ENCODE measurements around the gene TMEM169. TPM values are rescaled to one million over a fixed set of nuclear protein-coding genes. Genes with fewer than 3 reads are reported as not detected.

The TMEM169 gene
- total RNA-seq, 2 donors from 2014 or later, result 0.15 to 0.21 TPM

- H3K27ac ChIP-seq, result no peak overlapping the region
- H3K4me1 ChIP-seq, result no peaks in the 10 kb centered on the region
Observed at GRCh38 chr2:216113572-216113971, 31.9 kb downstream of the TMEM169 start.

GRCh38 chr2:216114382-216114713 lies 32.6 kb downstream of the TMEM169 start:
- Histone ChIP-seq H3K4me3 (no peak overlapping the region), H3K27ac (no peak overlapping the region), H3K9me3 (no peaks in the 10 kb centered on the region), H3K36me3 (no peaks in the 10 kb centered on the region), H3K9ac (ENCODE audit: low read depth in 2 of 2, low read length in 2 of 2) (no peak overlapping the region), H3K4me1 (no peaks in the 10 kb centered on the region), H3K27me3 (no peaks in the 10 kb centered on the region)
- no peak for DNase-seq
- intact Hi-C loops (cut with DNase I), result loop anchor here (5.0 kb wide), 1 partner anchor 82 kb away; no protein-coding TSS in a partner anchor
- TF ChIP-seq CTCF (IDR thresholded peaks at IDR 0.05), result no peak

More at GRCh38 chr2:216113572-216113971, 31.9 kb downstream of the TMEM169 start:
- Histone ChIP-seq H3K9ac (ENCODE audit: low read depth in 2 of 2, low read length in 2 of 2) (no peak overlapping the region), H3K27me3 (no peaks in the 10 kb centered on the region), H3K36me3 (no peaks in the 10 kb centered on the region), H3K4me3 (no peak overlapping the region), H3K9me3 (no peaks in the 10 kb centered on the region)
- intact Hi-C loops (cut with DNase I), result loop anchor here (5.0 kb wide), 1 partner anchor 81 kb away; no protein-coding TSS in a partner anchor
- no peak for DNase-seq
- no peak for TF ChIP-seq CTCF (IDR thresholded peaks at IDR 0.05)

- peak overlapping the region in 1 of 2 donors; percentile 68 for H3K9ac ChIP-seq (ENCODE audit: low read depth in 2 of 2, low read length in 2 of 2)
- peak; percentile 99 for DNase-seq
- H3K9me3 ChIP-seq, result no peaks in the 10 kb centered on the region
- H3K27me3 ChIP-seq, result no peaks in the 10 kb centered on the region
- peak overlapping the region; percentile 75 for H3K27ac ChIP-seq
- no peaks in the 10 kb centered on the region for H3K36me3 ChIP-seq
- intact Hi-C loops (cut with DNase I), result loop anchor here (5.0 kb wide), 1 partner anchor 83 kb away; no protein-coding TSS in a partner anchor
- H3K4me1 ChIP-seq, result no peaks in the 10 kb centered on the region
- peak; percentile 76 for TF ChIP-seq CTCF (IDR thresholded peaks at IDR 0.05)
- H3K4me3 ChIP-seq, result peak overlapping the region; percentile 37
Observed at GRCh38 chr2:216114714-216115531, 33.2 kb downstream of the TMEM169 start.

DNA sequence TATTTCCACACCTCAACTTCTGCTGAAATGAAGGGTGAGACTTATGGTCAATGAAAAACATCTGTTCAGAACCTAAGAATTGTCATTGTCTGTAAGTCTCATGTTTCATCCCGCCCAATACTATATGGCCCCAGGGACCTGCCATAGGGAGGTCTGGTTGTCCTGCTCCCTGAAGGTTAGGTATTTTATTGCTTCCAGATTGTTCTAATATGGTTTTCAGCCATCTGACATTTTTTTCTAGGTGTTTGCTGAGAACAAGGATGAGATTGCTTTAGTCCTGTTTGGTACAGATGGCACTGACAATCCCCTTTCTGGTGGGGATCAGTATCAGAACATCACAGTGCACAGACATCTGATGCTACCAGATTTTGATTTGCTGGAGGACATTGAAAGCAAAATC lies 34.7 kb downstream of the TMEM169 start:
- no peak for TF ChIP-seq CTCF (IDR thresholded peaks at IDR 0.05)
- no peak overlapping the region for H3K9ac ChIP-seq (ENCODE audit: low read depth in 2 of 2, low read length in 2 of 2)
- H3K27me3 ChIP-seq, result no peaks in the 10 kb centered on the region
- H3K9me3 ChIP-seq, result no peaks in the 10 kb centered on the region
- H3K4me1 ChIP-seq, result no peaks in the 10 kb centered on the region
- DNase-seq, result no peak
- H3K36me3 ChIP-seq, result peaks cover under 1% of the 10 kb centered on the region
- intact Hi-C loops (cut with DNase I), result no loop called here
- H3K27ac ChIP-seq, result no peak overlapping the region
- H3K4me3 ChIP-seq, result no peak overlapping the region

- no peak overlapping the region for H3K27ac ChIP-seq
- no peak for DNase-seq
- H3K27me3 ChIP-seq, result no peaks in the 10 kb centered on the region
- no peaks in the 10 kb centered on the region for H3K9me3 ChIP-seq
- H3K4me1 ChIP-seq, result no peaks in the 10 kb centered on the region
- no peak overlapping the region for H3K4me3 ChIP-seq
- no peak for TF ChIP-seq CTCF (IDR thresholded peaks at IDR 0.05)
- intact Hi-C loops (cut with DNase I), result no loop called here
- H3K9ac ChIP-seq (ENCODE audit: low read depth in 2 of 2, low read length in 2 of 2), result no peak overlapping the region
- H3K36me3 ChIP-seq, result peaks cover 14% of the 10 kb centered on the region
Observed at GRCh38 chr2:216117561-216118340, 36.0 kb downstream of the TMEM169 start.

Measured in colonic mucosa (tissue), 4 donors.